NCI-H2196 treated with DMSO at 0.1 percent for 48 hours (cell line): Measurements from ENCODE around the gene MGME1.

ENCODE experiments used
- DNase-seq: peaks from one replicate; lab custom pipeline; 2025; ENCODE audit not compliant: unreplicated experiment; lab: John Stamatoyannopoulos, UW

MGME1 gene

DNA sequence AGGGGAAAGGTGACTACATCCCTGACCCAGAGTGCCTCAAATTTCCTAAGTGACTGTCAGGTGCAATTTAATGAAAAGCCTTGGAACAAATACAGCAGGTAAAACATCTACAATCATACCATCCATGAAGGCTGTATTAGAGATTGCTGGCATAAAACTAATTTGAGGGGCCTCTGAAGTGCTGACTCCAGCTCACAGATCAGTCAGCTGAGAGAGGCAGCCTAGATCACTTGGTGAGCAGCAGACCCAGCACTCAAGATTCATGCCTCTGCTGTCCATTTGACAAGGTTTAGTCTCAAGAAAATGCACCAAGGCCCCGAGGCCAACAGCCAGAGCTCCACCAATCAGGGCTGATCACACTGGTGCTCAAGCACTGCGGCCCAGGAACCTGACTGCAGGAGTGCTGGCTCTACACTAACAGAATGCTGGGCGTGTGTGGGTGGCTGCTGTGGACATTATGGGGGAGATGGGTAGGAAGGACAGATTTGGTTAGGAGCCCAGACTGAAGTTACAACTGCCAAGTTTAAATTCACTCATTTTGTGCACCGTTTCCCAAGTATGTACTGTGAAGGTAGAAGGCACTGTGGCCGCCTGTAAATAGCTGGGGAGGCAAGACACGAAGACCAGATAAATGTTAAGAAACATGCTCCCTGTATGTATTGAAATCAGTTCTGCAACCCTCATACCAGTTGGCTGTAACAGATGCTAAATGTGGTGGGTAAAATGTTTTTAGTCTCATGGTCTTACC lies 28.4 kb upstream of the MGME1 start:
- no peak for DNase-seq

DNA sequence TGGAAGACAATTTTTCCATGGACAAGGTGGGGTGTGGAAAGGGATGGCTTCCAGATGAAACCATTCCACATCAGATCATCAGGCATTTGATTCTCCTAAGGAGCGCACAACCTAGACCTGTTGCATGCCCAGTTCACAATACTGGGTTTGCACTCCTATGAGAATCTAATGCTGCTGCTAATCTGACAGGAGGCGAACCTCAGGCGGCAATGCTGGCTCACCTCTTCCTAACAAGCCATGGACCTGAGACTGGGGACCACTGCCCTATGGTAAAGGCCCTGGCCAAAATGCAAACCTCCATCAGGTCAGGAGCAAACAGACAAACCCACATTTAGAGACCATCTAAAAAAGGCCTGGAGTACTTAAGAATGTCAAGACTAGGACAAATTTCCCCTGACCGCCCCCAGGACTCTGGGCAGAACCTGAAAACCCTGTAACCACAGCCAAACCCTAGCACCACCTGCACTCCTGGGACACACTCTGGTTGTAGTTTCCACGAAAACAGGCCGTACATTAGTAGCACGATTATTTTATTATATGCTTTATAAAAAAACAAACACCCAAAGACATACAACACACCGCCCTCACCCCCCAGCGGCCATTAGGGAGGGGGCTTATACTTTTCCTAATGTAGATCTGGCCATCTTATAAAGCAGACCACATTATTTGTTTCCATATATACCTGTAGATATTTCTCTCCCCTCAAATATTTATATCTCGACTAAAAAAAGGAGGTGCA lies 27.6 kb upstream of the MGME1 start:
- DNase-seq = no peak

DNA sequence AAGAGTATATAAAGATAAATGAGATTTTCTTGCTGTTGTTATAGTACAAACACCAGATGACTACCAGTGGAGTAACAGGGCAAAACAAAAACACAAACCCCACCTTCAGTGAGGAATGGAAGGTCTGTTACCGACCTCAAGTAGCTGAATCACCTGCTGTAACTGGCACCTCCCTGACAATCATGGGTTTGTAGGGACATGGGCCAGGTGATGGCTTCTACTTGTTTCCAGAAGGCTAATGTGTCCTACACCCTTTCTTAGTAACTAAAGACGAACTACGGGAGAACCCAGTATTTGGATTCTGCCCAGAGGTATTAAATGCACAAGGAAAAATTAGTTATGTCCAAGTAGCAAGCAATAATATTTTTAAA lies 27.0 kb upstream of the MGME1 start:
- no peak for DNase-seq

DNA sequence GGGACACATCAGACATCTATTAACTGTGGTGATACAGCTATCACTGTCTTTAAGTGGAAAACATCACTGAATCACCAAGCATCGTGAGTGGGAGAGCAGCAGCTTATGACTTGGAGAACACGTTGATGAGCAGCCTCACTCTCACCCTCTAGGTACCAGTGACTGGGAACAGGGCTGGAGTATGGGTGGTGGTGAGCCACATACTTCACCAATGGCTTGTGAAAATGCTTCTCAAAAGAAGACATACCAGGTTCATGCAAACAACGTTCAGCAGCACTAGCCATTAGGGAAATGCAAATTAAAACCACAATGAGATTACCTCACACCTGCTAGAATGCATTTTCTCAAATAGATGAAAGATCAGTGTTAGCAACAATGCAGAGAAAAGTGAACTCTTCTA lies 25.5 kb upstream of the MGME1 start:
- no peak for DNase-seq

DNA sequence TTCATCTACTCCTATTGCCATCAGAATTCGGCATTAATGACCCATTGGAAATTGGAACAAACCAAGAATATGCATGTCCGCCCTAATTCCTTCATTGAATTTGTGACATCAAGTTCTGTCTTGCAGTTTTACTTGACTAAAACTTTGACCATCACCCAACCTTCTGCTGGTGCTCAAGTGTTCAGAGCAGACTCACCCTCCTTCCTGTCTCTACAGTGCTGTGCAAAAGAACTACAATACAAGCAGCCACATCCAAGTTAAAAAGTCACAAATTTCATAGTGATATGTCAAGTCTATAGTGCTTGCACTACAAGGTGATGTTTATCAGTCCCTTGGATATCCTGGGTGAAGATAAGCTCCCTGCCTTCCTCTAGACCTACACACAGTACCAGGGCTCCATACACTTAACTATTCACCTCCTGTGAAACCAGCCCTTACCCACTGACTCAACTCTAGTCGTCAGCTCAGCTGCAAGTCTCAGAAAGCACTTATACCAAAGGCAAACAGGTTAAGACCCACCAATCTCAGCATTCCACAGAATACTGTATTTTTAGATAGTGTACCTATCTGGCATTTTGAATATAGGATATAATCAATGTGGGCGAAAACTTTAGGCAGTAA lies 23.9 kb upstream of the MGME1 start:
- DNase-seq = no peak

DNA sequence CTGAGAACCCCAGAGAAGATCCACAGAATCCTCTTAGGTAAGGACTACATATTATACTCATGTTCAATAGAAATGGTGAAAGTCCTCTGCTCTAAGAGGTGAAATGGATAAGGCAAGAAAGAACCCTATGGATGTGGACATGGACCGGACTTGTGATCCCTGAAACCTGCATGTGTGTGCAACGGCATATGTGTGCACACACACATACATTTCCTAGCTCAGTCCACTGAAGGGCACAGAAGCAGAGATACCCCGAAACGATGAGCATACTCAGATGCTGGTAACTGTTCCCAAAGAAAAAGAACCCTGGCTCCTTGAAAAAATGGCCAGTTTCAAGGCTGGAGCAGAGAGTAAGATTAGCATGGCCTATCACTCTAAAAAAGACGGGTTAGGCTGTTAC lies 22.8 kb upstream of the MGME1 start:
- DNase-seq = no peak

DNA sequence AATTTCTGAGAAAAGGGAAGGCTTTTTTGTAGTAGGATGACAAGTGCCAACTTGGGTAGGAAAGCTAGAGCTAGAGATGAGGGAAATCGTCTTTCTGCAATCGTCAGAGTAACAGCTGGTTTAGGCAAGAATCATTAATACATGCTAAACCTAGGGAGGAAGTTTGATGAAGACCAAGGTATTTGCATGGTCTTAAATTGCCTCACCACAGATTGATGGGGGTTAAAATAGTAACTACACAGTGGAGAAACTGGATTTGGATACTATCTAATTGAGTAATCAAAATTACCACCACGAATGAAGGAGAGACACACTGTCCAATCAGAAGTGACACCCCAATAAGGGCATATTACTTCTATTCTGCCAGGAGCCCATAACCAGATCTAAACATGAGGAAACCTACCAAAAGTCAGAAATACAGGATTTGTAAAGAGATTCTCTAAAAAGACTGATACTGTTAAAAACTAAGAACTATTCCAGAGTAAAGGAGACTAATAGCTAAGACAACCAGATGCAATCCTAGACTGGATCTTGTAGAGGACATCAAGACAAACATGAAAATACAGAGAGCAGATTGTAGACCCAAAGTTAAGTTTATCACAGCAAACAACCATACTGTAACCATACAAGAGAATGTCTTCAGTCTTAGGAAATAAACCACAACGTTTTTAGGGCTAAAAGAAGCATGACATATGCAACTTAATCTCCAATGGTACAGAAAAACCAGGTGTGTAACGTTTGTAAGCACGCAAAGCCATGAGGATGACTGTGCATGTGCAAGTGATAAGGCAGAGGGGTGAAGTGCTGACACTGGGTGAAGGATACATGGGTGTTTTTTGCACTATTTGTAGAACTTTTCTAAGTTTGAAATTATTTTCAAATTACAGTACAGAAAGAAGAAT lies 22.0 kb upstream of the MGME1 start:
- no peak for DNase-seq

DNA sequence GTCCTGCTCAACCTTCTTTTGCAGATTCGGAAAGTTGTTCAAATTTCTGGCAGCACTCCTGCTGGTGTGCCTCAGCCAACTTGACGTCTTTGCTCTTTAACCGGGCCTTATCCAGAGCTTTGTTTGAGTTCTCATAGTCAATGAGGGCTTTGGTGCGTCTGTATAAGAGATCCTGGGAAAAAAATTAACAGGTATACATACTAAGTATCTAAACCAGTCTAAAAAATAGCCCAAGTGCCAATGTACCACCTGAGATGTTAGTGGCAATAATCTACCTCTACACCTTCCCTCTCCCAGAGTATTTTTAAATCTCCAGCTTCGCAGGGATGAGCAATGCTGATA lies 21.4 kb upstream of the MGME1 start:
- DNase-seq = no peak

DNA sequence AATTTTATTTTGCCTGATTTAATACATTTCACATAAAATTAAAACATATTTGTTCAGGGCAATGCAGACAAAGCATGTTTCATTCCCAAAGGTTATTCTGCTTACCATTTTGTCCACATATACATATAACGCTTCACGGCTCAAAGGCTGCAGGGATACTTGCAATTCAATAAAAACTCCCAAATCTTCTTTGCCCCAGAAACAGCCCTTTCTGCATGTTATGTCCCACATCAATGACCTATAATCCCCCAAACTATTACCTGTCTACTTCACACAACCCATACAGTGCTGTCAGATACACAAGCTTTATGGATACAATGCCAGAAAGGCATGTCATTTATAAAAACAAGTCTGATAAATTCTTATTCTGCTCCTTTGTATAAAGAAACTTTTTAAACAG lies 20.4 kb upstream of the MGME1 start:
- DNase-seq = no peak

DNA sequence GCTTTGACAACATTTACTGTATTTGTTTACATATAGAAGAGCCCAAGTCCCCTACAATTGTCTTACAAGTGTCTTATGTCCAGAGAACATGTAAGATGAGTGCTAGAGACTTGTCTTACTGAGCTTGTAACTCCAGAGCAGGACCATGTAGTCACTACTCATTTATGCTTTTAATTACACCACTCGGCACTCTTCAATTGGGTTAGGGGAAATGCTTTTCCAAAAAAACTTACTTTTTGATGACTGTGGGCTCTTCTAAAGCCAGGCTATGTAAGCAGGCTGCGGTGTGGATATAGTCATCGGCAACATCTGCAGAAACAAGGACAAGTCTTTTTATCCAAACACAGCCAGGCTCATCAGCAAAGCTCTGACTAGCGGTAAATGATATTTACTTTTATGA lies 18.9 kb upstream of the MGME1 start:
- no peak for DNase-seq

DNA sequence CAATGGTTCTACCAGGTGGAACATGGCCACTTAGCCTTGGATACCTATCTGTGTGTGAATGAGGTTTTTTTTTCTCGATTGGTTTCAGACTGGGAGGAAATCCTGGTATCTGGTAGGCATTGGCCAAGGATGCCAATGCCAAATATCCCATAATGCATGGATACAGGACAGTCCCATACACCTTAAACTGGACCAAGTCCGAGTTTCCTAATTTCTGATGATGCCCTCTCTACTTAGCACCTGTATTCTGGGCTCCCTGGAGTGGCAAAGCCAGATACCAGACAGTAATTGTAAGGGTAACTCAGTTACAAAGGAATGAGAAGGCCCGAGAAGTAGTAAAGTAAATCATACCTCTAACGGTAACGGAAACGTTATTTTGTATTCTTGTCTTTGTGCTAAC lies 18.1 kb upstream of the MGME1 start:
- no peak for DNase-seq

DNA sequence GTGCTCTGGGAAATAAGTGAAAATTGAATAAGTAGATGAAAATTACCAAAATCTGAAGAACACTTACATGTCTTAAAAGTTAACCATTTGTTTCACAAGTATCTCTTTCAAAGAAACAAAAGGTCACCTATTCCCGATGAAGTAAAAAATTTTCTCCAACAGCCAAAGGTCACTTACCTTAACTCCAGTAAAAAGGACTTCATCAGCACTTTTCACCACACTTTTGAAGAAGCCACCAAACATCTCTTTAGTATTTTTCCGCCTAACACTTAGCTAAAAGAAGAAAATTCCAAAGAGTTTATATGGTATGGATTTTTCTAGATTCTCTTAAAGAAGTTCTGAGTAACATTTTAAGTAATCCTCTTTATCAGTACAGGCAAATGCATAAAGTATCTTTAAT lies 17.5 kb upstream of the MGME1 start:
- DNase-seq = no peak

DNA sequence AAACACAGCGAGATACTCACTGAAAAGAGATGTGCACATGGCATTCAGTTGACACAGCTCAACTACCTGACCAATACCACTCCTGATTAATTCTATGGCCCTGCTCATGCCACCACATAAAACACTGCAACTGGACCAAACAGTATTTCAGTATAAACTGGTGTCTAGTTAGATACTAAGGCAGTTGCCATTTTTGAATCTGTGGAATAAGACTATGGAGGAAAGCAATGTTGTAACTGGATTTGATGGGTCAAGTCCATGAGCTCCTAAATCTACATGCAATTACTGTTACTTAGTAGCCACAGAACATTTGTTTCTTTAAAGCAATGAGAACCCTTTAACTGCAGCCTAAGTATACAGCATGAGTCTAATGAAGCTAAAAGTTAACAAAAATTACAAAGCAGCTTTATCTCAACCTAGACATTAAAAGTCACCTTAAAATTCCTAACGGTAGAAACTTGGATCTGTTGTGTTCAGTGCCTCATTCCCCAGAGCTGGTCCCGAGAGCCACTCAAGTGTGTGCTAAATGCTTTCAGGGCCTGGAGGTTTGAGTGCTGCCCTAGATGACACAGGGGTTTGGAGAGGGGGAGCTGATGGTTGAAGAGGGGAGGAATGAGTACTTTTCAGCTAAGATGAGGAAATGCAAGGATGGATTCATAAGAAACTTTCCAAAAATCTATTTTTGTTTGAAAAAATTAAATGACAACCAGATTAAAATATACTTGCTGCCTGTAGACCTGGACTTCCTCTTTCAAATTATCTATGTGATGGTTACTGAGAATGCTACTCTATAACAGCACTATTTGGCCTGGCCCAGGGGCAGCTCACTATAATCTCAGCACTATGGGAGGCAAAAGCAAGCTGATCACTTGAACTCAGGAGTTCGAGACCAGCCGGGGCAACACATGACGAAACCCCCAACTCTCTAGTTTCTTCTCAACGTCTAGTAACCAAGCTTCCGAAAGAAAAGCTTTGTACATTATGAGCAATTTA lies 15.8 kb upstream of the MGME1 start:
- DNase-seq = no peak

DNA sequence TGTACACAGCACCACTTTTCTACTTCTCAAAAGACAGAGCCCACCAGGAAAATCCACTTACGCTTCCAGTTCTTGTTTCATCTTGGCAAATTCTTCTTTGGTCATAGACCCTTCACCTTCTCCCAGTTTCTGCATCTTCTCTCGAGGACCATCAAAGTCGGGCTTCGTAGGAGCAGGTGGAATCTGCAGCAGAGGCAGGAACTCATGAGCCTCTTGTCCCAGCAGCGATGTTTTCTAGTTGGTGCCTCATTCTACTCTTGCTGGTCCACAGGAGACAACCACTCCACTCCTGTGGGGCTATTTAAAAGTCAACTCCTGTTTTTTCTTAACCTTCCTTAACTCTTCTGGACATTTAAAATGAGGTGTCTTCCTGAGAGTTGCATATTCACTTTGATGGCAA lies 14.9 kb upstream of the MGME1 start:
- DNase-seq = no peak

DNA sequence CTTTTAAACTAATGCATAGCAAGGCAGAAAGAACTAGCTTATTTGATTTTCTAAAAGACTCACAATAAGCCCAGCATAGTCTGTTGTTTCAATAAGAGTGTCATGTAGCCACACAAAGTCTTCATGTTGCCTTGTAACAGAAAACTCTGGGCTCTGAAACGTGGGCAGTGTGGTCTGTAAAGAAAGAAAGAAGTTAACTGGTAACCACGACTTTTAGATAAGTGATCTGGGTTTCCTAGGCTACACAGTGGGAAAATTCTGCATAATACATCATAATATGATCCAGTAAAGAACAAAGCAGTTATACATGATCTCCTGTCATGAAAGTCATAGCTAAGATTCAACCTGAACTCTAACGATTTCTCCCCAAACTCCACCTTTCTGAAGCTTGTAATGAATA lies 13.5 kb upstream of the MGME1 start:
- DNase-seq = no peak

DNA sequence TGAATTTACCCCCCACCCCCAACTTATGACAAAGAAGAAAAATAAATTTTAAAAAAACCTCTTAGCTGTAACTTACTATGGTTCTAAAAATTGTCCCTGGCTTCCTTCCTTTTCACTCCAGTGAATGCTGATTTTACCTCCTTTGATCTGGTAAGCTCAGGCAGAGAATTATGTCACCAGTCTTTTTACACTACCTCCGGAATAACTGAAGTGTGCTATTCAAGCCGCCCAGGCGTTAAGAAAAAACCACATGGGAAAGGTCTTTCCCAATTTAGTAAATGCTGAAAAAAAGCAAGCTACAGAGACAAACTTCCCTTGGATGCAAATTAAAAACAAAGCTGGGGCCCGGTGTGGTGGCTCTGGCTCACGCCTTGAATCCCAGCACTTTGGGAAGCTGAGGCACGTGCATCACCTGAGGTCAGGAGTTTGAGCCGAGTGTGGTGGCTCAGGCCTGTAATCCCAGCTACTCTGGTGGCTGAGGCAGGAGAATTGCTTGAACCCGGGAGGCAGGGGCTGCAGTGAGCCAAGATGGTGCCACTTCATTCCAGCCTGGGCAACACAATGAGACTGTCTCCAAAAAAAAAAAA lies 12.6 kb upstream of the MGME1 start:
- no peak for DNase-seq

DNA sequence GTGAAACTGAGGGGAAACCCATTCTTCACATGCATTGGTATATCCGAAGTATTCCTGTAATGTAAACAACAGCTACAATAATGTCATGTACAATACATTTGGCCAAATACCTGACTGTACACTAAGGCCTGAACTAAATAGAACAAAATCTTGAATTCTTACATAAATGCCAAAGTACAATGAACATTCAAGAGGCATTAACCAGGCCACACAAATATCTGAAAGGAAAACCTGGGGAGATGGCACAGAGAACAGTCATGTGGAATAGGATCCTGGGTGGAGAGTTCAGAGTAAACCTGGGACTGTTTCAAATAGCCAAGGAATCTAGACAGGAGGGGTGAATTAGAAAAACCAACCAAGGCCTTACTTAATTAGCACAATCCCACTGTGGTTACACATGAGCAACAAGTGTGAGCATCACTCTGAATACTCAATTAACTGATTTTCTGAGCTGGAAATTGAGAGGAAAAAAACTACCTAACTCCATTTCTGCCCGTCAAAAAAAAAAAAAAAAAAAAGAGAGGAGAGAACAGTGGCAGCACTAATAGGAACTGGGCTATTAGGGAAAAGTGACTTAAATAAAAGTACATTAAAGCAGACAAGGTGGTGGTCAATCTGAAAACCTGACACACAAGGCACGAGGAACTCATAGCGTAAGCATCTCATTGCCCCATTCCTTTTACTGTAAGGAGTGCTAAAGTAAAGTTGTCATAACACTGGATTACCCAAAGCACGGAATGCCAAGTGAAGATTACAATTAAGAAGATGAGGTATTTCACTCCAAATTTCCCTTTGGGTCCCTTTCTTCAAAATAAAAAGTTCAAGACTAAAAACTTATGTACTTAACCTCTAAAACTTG lies 11.1 kb upstream of the MGME1 start:
- no peak for DNase-seq

DNA sequence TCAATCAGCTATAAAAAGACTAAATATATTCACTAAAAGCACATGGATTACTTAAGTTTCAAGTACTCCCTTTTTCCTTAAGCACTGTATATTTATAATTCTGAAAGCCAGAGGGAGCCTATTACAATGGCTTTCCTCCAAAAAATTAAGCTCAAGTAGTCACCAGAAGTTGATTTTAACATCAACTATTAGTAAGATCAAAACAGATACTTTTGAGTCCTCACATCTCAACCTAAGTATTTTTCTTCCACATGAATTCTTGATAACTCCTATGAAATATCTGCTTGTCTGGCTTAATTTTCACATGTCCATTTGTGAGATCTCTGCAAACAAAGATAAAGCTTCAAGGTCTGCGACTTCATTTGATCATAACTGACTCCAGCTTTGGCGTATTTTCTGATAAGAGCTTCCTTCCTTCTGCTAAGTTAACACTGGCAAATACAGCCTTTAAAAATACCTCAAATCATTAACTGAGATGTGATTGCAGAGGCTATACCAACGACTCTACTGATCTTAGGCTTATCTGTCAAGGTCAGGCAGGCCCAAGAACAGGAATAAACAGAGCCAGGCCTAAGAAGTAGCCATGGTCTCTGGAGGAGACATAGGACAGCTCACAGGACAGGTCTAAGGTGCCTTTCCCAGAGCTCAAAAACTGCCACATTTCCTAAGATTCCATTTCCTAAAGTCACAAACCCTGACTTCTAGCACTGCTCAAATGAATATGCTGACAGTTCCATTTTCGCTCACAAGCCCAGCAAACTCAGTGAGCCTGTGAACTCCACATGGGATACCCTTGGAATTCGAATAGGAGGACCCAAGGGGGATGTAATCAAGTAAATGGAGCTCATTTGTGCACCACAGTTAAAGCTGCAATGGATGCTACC lies 10.2 kb upstream of the MGME1 start:
- no peak for DNase-seq
